Natural killer cell treated with Interleukin-12 subunit alpha and Interleukin-12 subunit beta and Interleukin-15 and Interleukin-18, amount 100 ng/mL, for 72 hours (primary cell): ENCODE results near the gene POLE. TPM values are rescaled to one million over a fixed set of nuclear protein-coding genes. Genes with fewer than 3 reads are reported as not detected.

Source experiments
- ATAC-seq, 2 donors: fragments of 150-1000 bp; cut with Tn5 transposase in 1 of 2; sonication (Bioruptor Pico), chemical (Tn5 transposase) in 1 of 2; 2 replicates each; pipeline ENCODE4 v1.10.0; 2021
- DNase-seq: peaks from one replicate; pipeline ENCODE4 v3.0.0; 2022; ENCODE audit warnings: low spot score
- H3K27ac Mint-ChIP-seq, 2 donors: 1 replicate in 1 of 2; 2 replicates in 1 of 2; pipeline ENCODE4 v1.8.0; 2022; ENCODE audit warnings: mixed read lengths in 2 of 2, mild to moderate bottlenecking in 1 of 2, moderate library complexity in 1 of 2
- H3K27me3 Mint-ChIP-seq, 2 donors: 1 replicate in 1 of 2; 2 replicates in 1 of 2; pipeline ENCODE4 v1.8.0; 2022; ENCODE audit warnings: mixed read lengths in 2 of 2
- H3K36me3 Mint-ChIP-seq: one replicate; pipeline ENCODE4 v1.8.0; 2022; ENCODE audit warnings: mixed read lengths
- H3K4me1 Mint-ChIP-seq, 2 donors: 1 replicate in 1 of 2; 2 replicates in 1 of 2; pipeline ENCODE4 v1.8.0; 2022; ENCODE audit warnings: low read depth in 2 of 2, mixed read lengths in 2 of 2, mild to moderate bottlenecking in 1 of 2
- H3K4me3 Mint-ChIP-seq: one replicate; pipeline ENCODE4 v1.8.0; 2022; ENCODE audit warnings: mixed read lengths
- H3K9me3 Mint-ChIP-seq: 2 replicates; pipeline ENCODE4 v1.8.0; 2022; ENCODE audit warnings: mixed read lengths
- total RNA-seq, 2 donors: library from RNA; stranded (reverse); gene quantifications; one replicate each; pipeline ENCODE4 v1.2.3, GENCODE V29; 2022

Gene POLE
- total RNA-seq, 2 donors from 2014 or later: 94.3 to 265 TPM

GRCh38 chr12:132618683-132619043 is 68.5 kb downstream of the POLE start, which contains the start of gene P2RX2:
Gene P2RX2 (plus strand): TSS chr12:132618776. CDS start chr12:132618817, 41 bp downstream.
- no peak within 1 kb of the TSS for H3K4me3 Mint-ChIP-seq
- H3K4me1 Mint-ChIP-seq: peaks cover 5 to 20% of the 10 kb centered on the region in 2 donors
- peaks cover 24 to 25% of the 10 kb centered on the region in 2 donors for H3K27me3 Mint-ChIP-seq
- H3K9me3 Mint-ChIP-seq: no peaks in the 10 kb centered on the region
- DNase-seq (no peak), ATAC-seq (no peak)
- no peak within 1 kb of the TSS for H3K27ac Mint-ChIP-seq
- H3K36me3 Mint-ChIP-seq: peaks cover 7% of the 10 kb centered on the region

- Mint-ChIP-seq H3K4me3 (no peak overlapping the region), H3K9me3 (no peaks in the 10 kb centered on the region), H3K4me1 (peaks cover 5 to 20% of the 10 kb centered on the region in 2 donors), H3K36me3 (peaks cover 7% of the 10 kb centered on the region), H3K27me3 (peaks cover 24 to 25% of the 10 kb centered on the region in 2 donors), H3K27ac (no peak overlapping the region)
- DNase-seq (no peak), ATAC-seq (no peak)
Observed at GRCh38 chr12:132617822-132618682, 69.1 kb downstream of the POLE start.

GRCh38 chr12:132617135-132617701 is 69.9 kb downstream of the POLE start:
- Mint-ChIP-seq H3K4me1 (peaks cover 5 to 16% of the 10 kb centered on the region in 2 donors), H3K27ac (no peak overlapping the region), H3K9me3 (no peaks in the 10 kb centered on the region), H3K4me3 (no peak overlapping the region), H3K27me3 (peaks cover 24 to 25% of the 10 kb centered on the region in 2 donors), H3K36me3 (peaks cover 7% of the 10 kb centered on the region)
- ATAC-seq: no peak
- no peak for DNase-seq

GRCh38 chr12:132615579-132616038 is 71.5 kb downstream of the POLE start:
- Mint-ChIP-seq H3K27me3 (peaks cover 25 to 27% of the 10 kb centered on the region in 2 donors), H3K4me3 (no peak overlapping the region), H3K9me3 (no peaks in the 10 kb centered on the region), H3K27ac (no peak overlapping the region), H3K36me3 (peaks cover 7% of the 10 kb centered on the region), H3K4me1 (peaks cover 5 to 15% of the 10 kb centered on the region in 2 donors)
- DNase-seq (no peak), ATAC-seq (no peak)

- peaks cover 7% of the 10 kb centered on the region for H3K36me3 Mint-ChIP-seq
- DNase-seq (peak; percentile 80), ATAC-seq (peak; percentile 72 to 79)
- H3K4me3 Mint-ChIP-seq: no peak overlapping the region
- peaks cover 5 to 18% of the 10 kb centered on the region in 2 donors for H3K4me1 Mint-ChIP-seq
- H3K9me3 Mint-ChIP-seq: no peaks in the 10 kb centered on the region
- H3K27ac Mint-ChIP-seq: no peak overlapping the region
- peaks cover 25 to 32% of the 10 kb centered on the region in 2 donors for H3K27me3 Mint-ChIP-seq
Observed at GRCh38 chr12:132614861-132615578, 72.1 kb downstream of the POLE start.

GRCh38 chr12:132614029-132614428 is 73.1 kb downstream of the POLE start:
- DNase-seq (no peak), ATAC-seq (no peak)
- Mint-ChIP-seq H3K4me3 (no peak overlapping the region), H3K36me3 (peaks cover 7% of the 10 kb centered on the region), H3K27ac (no peak overlapping the region), H3K4me1 (peaks cover 5 to 18% of the 10 kb centered on the region in 2 donors), H3K27me3 (peaks cover 25 to 32% of the 10 kb centered on the region in 2 donors), H3K9me3 (no peaks in the 10 kb centered on the region)

GRCh38 chr12:132611620-132612019 is 75.5 kb downstream of the POLE start:
- Mint-ChIP-seq H3K4me1 (peaks cover 5 to 13% of the 10 kb centered on the region in 2 donors), H3K9me3 (no peaks in the 10 kb centered on the region), H3K4me3 (no peak overlapping the region), H3K27ac (no peak overlapping the region), H3K36me3 (no peaks in the 10 kb centered on the region), H3K27me3 (peaks cover 29 to 30% of the 10 kb centered on the region in 2 donors)
- no peak for DNase-seq
- ATAC-seq: no peak

GRCh38 chr12:132610866-132611602 is 76.1 kb downstream of the POLE start:
- Mint-ChIP-seq H3K4me3 (no peak overlapping the region), H3K27me3 (peaks cover 32 to 33% of the 10 kb centered on the region in 2 donors)

GRCh38 chr12:132610051-132610759 is 76.9 kb downstream of the POLE start, which contains the start of gene LRCOL1:
Gene LRCOL1 (minus strand): TSS chr12:132610582. CDS start chr12:132606251, 4,331 bp downstream.
- peak in 1 of 2 donors; percentile 40 for ATAC-seq
- peaks cover 25 to 27% of the 10 kb centered on the region in 2 donors for H3K27me3 Mint-ChIP-seq
- H3K36me3 Mint-ChIP-seq: no peaks in the 10 kb centered on the region
- H3K27ac Mint-ChIP-seq: no peak within 1 kb of the TSS
- no peak for DNase-seq
- H3K4me1 Mint-ChIP-seq: peaks cover 4 to 10% of the 10 kb centered on the region in 2 donors
- no peaks in the 10 kb centered on the region for H3K9me3 Mint-ChIP-seq
- no peak within 1 kb of the TSS for H3K4me3 Mint-ChIP-seq

More at GRCh38 chr12:132610866-132611602, 76.1 kb downstream of the POLE start:
- ATAC-seq (no peak), DNase-seq (no peak)
- Mint-ChIP-seq H3K36me3 (no peaks in the 10 kb centered on the region), H3K9me3 (no peaks in the 10 kb centered on the region), H3K27ac (no peak overlapping the region), H3K4me1 (peaks cover 5 to 13% of the 10 kb centered on the region in 2 donors)

GRCh38 chr12:132608231-132609171 is 78.6 kb downstream of the POLE start:
- Mint-ChIP-seq H3K4me1 (peaks cover 0 to 6% of the 10 kb centered on the region in 2 donors), H3K27ac (peak overlapping the region in 1 of 2 donors; percentile 22), H3K36me3 (no peaks in the 10 kb centered on the region), H3K9me3 (no peaks in the 10 kb centered on the region), H3K27me3 (peaks cover 20 to 26% of the 10 kb centered on the region in 2 donors), H3K4me3 (no peak overlapping the region)
- ATAC-seq: no peak
- no peak for DNase-seq

- DNase-seq (no peak), ATAC-seq (no peak)
- no peak overlapping the region for H3K27ac Mint-ChIP-seq
- peaks cover 26 to 33% of the 10 kb centered on the region in 2 donors for H3K27me3 Mint-ChIP-seq
- H3K4me1 Mint-ChIP-seq: peaks cover 0 to 6% of the 10 kb centered on the region in 2 donors
- H3K4me3 Mint-ChIP-seq: no peak overlapping the region
- no peaks in the 10 kb centered on the region for H3K9me3 Mint-ChIP-seq
- no peaks in the 10 kb centered on the region for H3K36me3 Mint-ChIP-seq
Observed at GRCh38 chr12:132606927-132607326, 80.2 kb downstream of the POLE start.

GRCh38 chr12:132606466-132606865 is 80.7 kb downstream of the POLE start:
- Mint-ChIP-seq H3K4me3 (no peak overlapping the region), H3K36me3 (no peaks in the 10 kb centered on the region), H3K4me1 (peaks cover 0 to 6% of the 10 kb centered on the region in 2 donors), H3K27ac (no peak overlapping the region), H3K27me3 (peaks cover 26 to 33% of the 10 kb centered on the region in 2 donors), H3K9me3 (no peaks in the 10 kb centered on the region)
- ATAC-seq: no peak
- DNase-seq: no peak
